ENCODE results near the gene SOCS6. TPM values are rescaled to one million over a fixed set of nuclear protein-coding genes. Genes with fewer than 3 reads are reported as not detected.

Gene SOCS6
- total RNA-seq, 6 experiments from 2014 or later = 26.4 to 35.3 (median 30.7) TPM

GRCh38 chr18:70301667-70302066, 12.8 kb downstream of the SOCS6 start:
- Mint-ChIP-seq H3K36me3 (ENCODE audit: low read depth) (peaks cover 6% of the 10 kb centered on the region; the same call in 1 of the 2 replicates), H3K27ac (no peak overlapping the region), H3K27me3 (ENCODE audit: insufficient read depth) (no peaks in the 10 kb centered on the region; the same call in 1 of the 2 replicates), H3K9me3 (no peaks in the 10 kb centered on the region), H3K4me3 (no peak overlapping the region), H3K4me1 (ENCODE audit: low read depth) (peaks cover 25% of the 10 kb centered on the region)
- DNase-seq = no peak
- TF ChIP-seq, protein P1, sequence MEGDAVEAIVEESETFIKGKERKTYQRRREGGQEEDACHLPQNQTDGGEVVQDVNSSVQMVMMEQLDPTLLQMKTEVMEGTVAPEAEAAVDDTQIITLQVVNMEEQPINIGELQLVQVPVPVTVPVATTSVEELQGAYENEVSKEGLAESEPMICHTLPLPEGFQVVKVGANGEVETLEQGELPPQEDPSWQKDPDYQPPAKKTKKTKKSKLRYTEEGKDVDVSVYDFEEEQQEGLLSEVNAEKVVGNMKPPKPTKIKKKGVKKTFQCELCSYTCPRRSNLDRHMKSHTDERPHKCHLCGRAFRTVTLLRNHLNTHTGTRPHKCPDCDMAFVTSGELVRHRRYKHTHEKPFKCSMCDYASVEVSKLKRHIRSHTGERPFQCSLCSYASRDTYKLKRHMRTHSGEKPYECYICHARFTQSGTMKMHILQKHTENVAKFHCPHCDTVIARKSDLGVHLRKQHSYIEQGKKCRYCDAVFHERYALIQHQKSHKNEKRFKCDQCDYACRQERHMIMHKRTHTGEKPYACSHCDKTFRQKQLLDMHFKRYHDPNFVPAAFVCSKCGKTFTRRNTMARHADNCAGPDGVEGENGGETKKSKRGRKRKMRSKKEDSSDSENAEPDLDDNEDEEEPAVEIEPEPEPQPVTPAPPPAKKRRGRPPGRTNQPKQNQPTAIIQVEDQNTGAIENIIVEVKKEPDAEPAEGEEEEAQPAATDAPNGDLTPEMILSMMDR (IDR thresholded peaks at IDR 0.05) = no peak

GRCh38 chr18:70308555-70309294, 19.9 kb downstream of the SOCS6 start:
- H3K27me3 Mint-ChIP-seq (ENCODE audit: insufficient read depth) = no peaks in the 10 kb centered on the region; the same call in 1 of the 2 replicates
- H3K27ac Mint-ChIP-seq = no peak overlapping the region
- peaks cover 17% of the 10 kb centered on the region for H3K36me3 Mint-ChIP-seq (ENCODE audit: low read depth)

GRCh38 chr18:70310560-70311320, 21.9 kb downstream of the SOCS6 start:
- Mint-ChIP-seq H3K27me3 (ENCODE audit: insufficient read depth) (no peaks in the 10 kb centered on the region; the same call in 1 of the 2 replicates), H3K9me3 (peaks cover 4% of the 10 kb centered on the region; the same call in 1 of the 2 replicates), H3K4me1 (ENCODE audit: low read depth) (peaks cover 50% of the 10 kb centered on the region), H3K27ac (no peak overlapping the region; the same call in 1 of the 2 replicates), H3K36me3 (ENCODE audit: low read depth) (peaks cover 17% of the 10 kb centered on the region), H3K4me3 (no peak overlapping the region)
- DNase-seq = no peak
- TF ChIP-seq, protein P1 (IDR thresholded peaks at IDR 0.05) = no peak

More at GRCh38 chr18:70308555-70309294, 19.9 kb downstream of the SOCS6 start:
- DNase-seq = no peak
- peaks cover 45% of the 10 kb centered on the region for H3K4me1 Mint-ChIP-seq (ENCODE audit: low read depth)
- peaks cover 4% of the 10 kb centered on the region; the same call in 1 of the 2 replicates for H3K9me3 Mint-ChIP-seq
- TF ChIP-seq, protein P1 (IDR thresholded peaks at IDR 0.05) = no peak
- no peak overlapping the region for H3K4me3 Mint-ChIP-seq

DNA sequence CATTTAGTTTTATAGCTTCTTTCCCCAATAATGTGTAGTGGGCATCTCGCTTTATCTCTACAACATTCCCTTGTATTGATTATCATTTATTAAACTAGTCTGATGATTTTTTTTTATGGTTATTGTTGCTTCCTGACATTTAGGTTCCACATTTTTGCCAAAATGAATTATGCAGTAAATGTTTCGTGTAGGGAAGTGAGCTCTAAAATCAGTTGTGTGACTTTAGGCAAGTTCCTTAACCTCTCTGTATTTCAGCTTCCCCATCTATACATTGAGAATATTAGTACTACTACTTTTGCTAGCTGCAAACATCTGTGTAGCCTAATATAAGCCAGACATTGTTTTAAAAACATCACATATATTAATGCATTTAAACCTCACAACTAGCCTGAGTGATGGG, 22.9 kb downstream of the SOCS6 start:
- TF ChIP-seq, protein P1 (IDR thresholded peaks at IDR 0.05) = no peak
- no peak for DNase-seq
- peaks cover 17% of the 10 kb centered on the region for H3K36me3 Mint-ChIP-seq (ENCODE audit: low read depth)
- H3K27ac Mint-ChIP-seq = no peak overlapping the region
- peaks cover 4% of the 10 kb centered on the region; the same call in 1 of the 2 replicates for H3K9me3 Mint-ChIP-seq
- no peak overlapping the region for H3K4me3 Mint-ChIP-seq
- H3K27me3 Mint-ChIP-seq (ENCODE audit: insufficient read depth) = no peaks in the 10 kb centered on the region
- H3K4me1 Mint-ChIP-seq (ENCODE audit: low read depth) = peaks cover 57% of the 10 kb centered on the region

- H3K9me3 Mint-ChIP-seq = peaks cover 2% of the 10 kb centered on the region; the same call in 1 of the 2 replicates
- peaks cover 14% of the 10 kb centered on the region for H3K36me3 Mint-ChIP-seq (ENCODE audit: low read depth)
- no peak overlapping the region for H3K27ac Mint-ChIP-seq
- DNase-seq = no peak
- H3K4me1 Mint-ChIP-seq (ENCODE audit: low read depth) = peaks cover 46% of the 10 kb centered on the region
- H3K4me3 Mint-ChIP-seq = no peak overlapping the region
- TF ChIP-seq, protein P1 (IDR thresholded peaks at IDR 0.05) = no peak
- peaks cover 2% of the 10 kb centered on the region; the same call in 1 of the 2 replicates for H3K27me3 Mint-ChIP-seq (ENCODE audit: insufficient read depth)
These were observed 24.8 kb downstream of the SOCS6 start for GRCh38 chr18:70313640-70314039.
